PC-9 (cell line): Measurements from ENCODE around the gene TSKS. TPM values are rescaled to one million over a fixed set of nuclear protein-coding genes. Genes with fewer than 3 reads are reported as not detected.

Experiments
- BruUV-seq: library from RNA; stranded (reverse); fragments of 400-500 nt; replicated peaks from 2 replicates; lab custom pipeline; 2021; lab: Mats Ljungman, UMichigan
- CTCF ChIA-PET: fragments of 300-600 bp; sonication (Branson Sonifier 250); formaldehyde crosslinking; loops from one replicate; lab custom pipeline; 2022; ENCODE audit warnings: antibody characterized with exemption; lab: Charles Lee
- POLR2A ChIA-PET: fragments of 300-600 bp; sonication (Branson Sonifier 250); formaldehyde crosslinking; loops from one replicate; lab custom pipeline; 2022; ENCODE audit warnings: antibody characterized with exemption; ENCODE audit not compliant: unreplicated experiment; lab: Charles Lee
- DNase-seq, 2 experiments: peaks; one replicate each; pipeline versions ENCODE4 v3.0.0 to v3.0.0-alpha.2; 2015 to 2022; ENCODE audit warnings: mixed read lengths in 1 of 2
- H2AFZ ChIP-seq: fragments of 200-600 bp; sonication (generic); 2 replicates; pipeline ENCODE4 v1.8.1; 2017; ENCODE audit warnings: antibody characterized with exemption
- H3F3A ChIP-seq: fragments of 200-600 bp; sonication (generic); 2 replicates; pipeline ENCODE4 v1.8.1; 2017; ENCODE audit warnings: antibody characterized with exemption, mild to moderate bottlenecking, low read depth; ENCODE audit not compliant: insufficient read depth
- H3K27ac ChIP-seq: fragments of 200-600 bp; sonication (generic); 2 replicates; pipeline ENCODE4 v1.6.1; 2016; ENCODE audit warnings: mixed run types
- H3K27me3 ChIP-seq: fragments of 200-600 bp; sonication (generic); 2 replicates; pipeline ENCODE4 v1.6.1; 2016; ENCODE audit warnings: low read depth, mixed run types; ENCODE audit not compliant: insufficient read depth
- H3K36me3 ChIP-seq: fragments of 200-600 bp; sonication (generic); 2 replicates; pipeline ENCODE4 v1.6.1; 2016; ENCODE audit warnings: low read depth, mixed run types
- H3K4me1 ChIP-seq: fragments of 200-600 bp; sonication (generic); replicated peaks from 2 replicates; pipeline ENCODE4 v1.6.1; 2016; ENCODE audit warnings: mixed run types; ENCODE audit not compliant: insufficient read depth
- H3K4me2 ChIP-seq: fragments of 200-600 bp; sonication (generic); 2 replicates; pipeline ENCODE4 v1.6.1; 2017; ENCODE audit warnings: mixed run types
- H3K4me3 ChIP-seq: fragments of 200-600 bp; sonication (generic); 2 replicates; pipeline ENCODE4 v1.6.1; 2016; ENCODE audit warnings: mixed run types
- H3K79me2 ChIP-seq: fragments of 200-600 bp; sonication (generic); 2 replicates; pipeline ENCODE4 v1.6.1; 2017; ENCODE audit warnings: low read depth, mixed run types
- H3K9me2 ChIP-seq: fragments of 200-600 bp; sonication (generic); 2 replicates; pipeline ENCODE4 v1.8.1; 2017; ENCODE audit warnings: mild to moderate bottlenecking; ENCODE audit not compliant: insufficient read depth
- H3K9me3 ChIP-seq: fragments of 200-600 bp; sonication (generic); 2 replicates; pipeline ENCODE4 v1.8.1; 2016; ENCODE audit warnings: low read depth; ENCODE audit not compliant: insufficient read depth
- H4K20me1 ChIP-seq: fragments of 200-600 bp; sonication (generic); 2 replicates; pipeline ENCODE4 v1.8.1; 2017; ENCODE audit not compliant: insufficient read depth
- CTCF ChIP-seq: fragments of 200-600 bp; sonication (generic); conservative IDR thresholded peaks from 2 replicates; pipeline ENCODE4 v1.6.1; 2017; ENCODE audit warnings: mixed run types, antibody characterized with exemption, mild to moderate bottlenecking, moderate library complexity
- EZH2 ChIP-seq: fragments of 200-600 bp; sonication (generic); IDR thresholded peaks from 2 replicates; pipeline ENCODE4 v1.8.0; 2017; ENCODE audit warnings: antibody characterized with exemption, low read depth
- intact Hi-C: fragments of 100-400 bp; cut with micrococcal nuclease; formaldehyde crosslinking; loops from one replicate; pipeline ENCODE4 v1.10.0; 2022; ENCODE audit not compliant: unreplicated experiment
- total RNA-seq: library from RNA; stranded (reverse); gene quantifications from 2 replicates; pipeline ENCODE4 v1.2.3, GENCODE V29; 2021

The TSKS gene
- total RNA-seq, 1 experiment from 2014 or later, result not detected

- no peak for TF ChIP-seq EZH2
- no peak for TF ChIP-seq CTCF
- Histone ChIP-seq H3K9me2 (no peaks in the 10 kb centered on the region), H3K79me2 (no peaks in the 10 kb centered on the region), H3F3A (peaks cover 18% of the 10 kb centered on the region; the same call in 1 of the 2 replicates), H3K9me3 (no peaks in the 10 kb centered on the region), H3K36me3 (no peaks in the 10 kb centered on the region), H3K27me3 (no peaks in the 10 kb centered on the region), H3K4me2 (no peak overlapping the region), H2AFZ (no peak overlapping the region), H3K4me3 (no peak overlapping the region), H4K20me1 (no peaks in the 10 kb centered on the region), H3K27ac (no peak overlapping the region), H3K4me1 (no peaks in the 10 kb centered on the region)
- CTCF ChIA-PET, result interaction anchor here (0.6 kb wide), 1 partner anchor 22 kb away, joined by 7 read pairs; no protein-coding TSS in a partner anchor
- BruUV-seq, result no TSS peak
- intact Hi-C loops, result no loop called here
- POLR2A ChIA-PET, result no interaction called here
- no peak for DNase-seq
Measured at GRCh38 chr19:49700563-49700962, 62.5 kb downstream of the TSKS start.

DNA sequence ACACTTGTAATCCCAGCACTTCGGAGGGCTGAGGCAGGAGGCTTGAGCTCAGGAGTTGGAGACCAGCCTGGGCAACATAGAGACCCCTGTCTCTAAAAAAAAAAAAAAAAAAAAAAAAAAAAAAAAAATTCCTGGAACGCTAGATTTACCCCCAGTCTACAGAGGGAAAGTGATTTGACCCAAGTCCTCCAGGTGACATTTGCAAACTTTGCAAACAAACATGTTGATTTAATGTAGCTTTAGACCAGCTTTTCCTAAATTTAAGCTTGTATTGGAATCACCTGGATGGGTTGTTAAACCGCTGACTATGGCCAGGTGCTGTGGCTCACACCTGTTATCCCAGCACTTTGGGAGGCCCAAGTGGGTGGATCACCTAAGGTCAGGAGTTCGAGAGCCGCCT lies 63.7 kb downstream of the TSKS start:
- DNase-seq, result no peak
- H3F3A ChIP-seq, result peaks cover 18% of the 10 kb centered on the region; the same call in 1 of the 2 replicates
- no peak overlapping the region for H2AFZ ChIP-seq
- H3K27ac ChIP-seq, result no peak overlapping the region
- no peaks in the 10 kb centered on the region for H3K9me3 ChIP-seq
- POLR2A ChIA-PET, result interaction anchor here (0.5 kb wide), 1 partner anchor 65 kb away, joined by 11 read pairs; no protein-coding TSS in a partner anchor
- no peak overlapping the region for H3K4me3 ChIP-seq
- no peaks in the 10 kb centered on the region for H3K79me2 ChIP-seq
- no peaks in the 10 kb centered on the region for H4K20me1 ChIP-seq
- H3K4me2 ChIP-seq, result no peak overlapping the region
- no TSS peak for BruUV-seq
- CTCF ChIA-PET, result interaction anchor here (0.7 kb wide), 1 partner anchor 19 kb away, joined by 8 read pairs; no protein-coding TSS in a partner anchor
- no peaks in the 10 kb centered on the region for H3K9me2 ChIP-seq
- intact Hi-C loops, result no loop called here
- no peaks in the 10 kb centered on the region for H3K36me3 ChIP-seq
- TF ChIP-seq EZH2, result no peak
- TF ChIP-seq CTCF, result no peak
- no peaks in the 10 kb centered on the region for H3K27me3 ChIP-seq
- no peaks in the 10 kb centered on the region for H3K4me1 ChIP-seq

DNA sequence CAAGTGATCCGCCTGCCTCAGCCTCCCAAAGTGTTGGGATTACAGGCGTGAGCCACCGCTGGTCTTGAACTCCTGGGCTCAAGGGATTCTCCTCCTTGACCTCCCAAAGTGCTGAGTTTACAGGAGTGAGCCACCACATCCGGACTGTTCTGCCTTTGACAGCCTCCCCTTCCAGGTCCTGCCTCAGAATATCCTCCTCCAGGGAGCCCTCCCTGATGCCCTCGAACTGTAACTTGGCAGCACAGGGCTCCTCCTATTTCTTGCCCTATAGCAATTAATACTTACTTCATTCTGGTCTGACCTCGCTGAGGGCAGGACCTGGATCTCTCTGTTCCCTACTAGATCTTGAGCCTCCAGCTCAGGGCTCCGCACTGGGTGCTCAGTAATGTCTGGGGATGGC lies 66.2 kb downstream of the TSKS start:
- no peak for TF ChIP-seq EZH2
- TF ChIP-seq CTCF, result no peak
- Histone ChIP-seq H3K27ac (no peak overlapping the region), H3K4me2 (no peak overlapping the region), H3K9me2 (no peaks in the 10 kb centered on the region), H3K27me3 (no peaks in the 10 kb centered on the region), H2AFZ (no peak overlapping the region), H3F3A (peaks cover 20% of the 10 kb centered on the region; the same call in 1 of the 2 replicates), H3K36me3 (no peaks in the 10 kb centered on the region), H4K20me1 (no peaks in the 10 kb centered on the region), H3K4me1 (no peaks in the 10 kb centered on the region), H3K4me3 (no peak overlapping the region), H3K9me3 (no peaks in the 10 kb centered on the region), H3K79me2 (no peaks in the 10 kb centered on the region)
- BruUV-seq, result no TSS peak
- intact Hi-C loops, result no loop called here
- no peak for DNase-seq
- ChIA-PET POLR2A (no interaction called here), CTCF (no interaction called here)
